Testis (tissue), 2 donors: ENCODE data around the gene GNL3.

ENCODE experiments used
- POLR2A ChIP-seq: fragments of 450-650 bp; IDR thresholded peaks from one replicate; pipeline ENCODE4 v1.6.1; 2017; ENCODE audit warnings: antibody characterized with exemption, mild to moderate bottlenecking, moderate library complexity
- TF ChIP-seq, protein P1 (sequence below), 3 experiments: fragments of 450-650 bp in 2 of 3; fragments of 200-600 bp in 1 of 3; sonication (generic) in 1 of 3; IDR thresholded peaks; one replicate each; pipeline ENCODE4 v1.5.1; 2016 to 2019; ENCODE audit warnings: antibody characterized with exemption in 3 of 3, mild to moderate bottlenecking in 2 of 3, moderate library complexity in 1 of 3

DNA sequence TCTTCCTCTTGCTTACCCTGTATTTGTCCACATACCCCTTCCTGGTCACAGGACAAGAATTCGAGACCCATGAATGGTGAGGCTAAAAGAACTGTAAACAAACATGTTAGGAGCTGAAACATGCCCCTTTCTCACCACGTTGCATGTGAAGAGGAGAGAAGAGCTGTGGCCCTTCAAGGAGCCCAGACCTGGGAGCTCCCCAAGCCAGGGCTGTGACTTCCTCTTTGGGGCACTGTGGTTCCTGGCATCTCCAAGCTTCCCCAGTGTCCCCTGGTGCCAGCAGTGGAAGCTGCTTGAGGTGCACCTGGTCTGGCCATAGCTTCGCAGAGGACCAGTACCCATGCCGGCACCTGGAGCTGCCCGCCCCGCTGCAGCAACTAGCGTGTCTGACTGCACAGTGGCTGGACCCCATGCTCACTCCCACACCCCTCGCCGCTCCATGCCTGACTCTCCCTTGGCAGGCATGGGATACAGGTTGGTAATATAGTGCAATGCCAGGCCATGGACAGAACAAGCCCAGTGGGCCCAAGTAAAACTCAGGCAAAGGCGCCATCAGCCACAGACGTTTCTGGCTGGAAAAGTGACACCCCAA lies 30.0 kb downstream of the GNL3 start:
- TF ChIP-seq, protein P1, sequence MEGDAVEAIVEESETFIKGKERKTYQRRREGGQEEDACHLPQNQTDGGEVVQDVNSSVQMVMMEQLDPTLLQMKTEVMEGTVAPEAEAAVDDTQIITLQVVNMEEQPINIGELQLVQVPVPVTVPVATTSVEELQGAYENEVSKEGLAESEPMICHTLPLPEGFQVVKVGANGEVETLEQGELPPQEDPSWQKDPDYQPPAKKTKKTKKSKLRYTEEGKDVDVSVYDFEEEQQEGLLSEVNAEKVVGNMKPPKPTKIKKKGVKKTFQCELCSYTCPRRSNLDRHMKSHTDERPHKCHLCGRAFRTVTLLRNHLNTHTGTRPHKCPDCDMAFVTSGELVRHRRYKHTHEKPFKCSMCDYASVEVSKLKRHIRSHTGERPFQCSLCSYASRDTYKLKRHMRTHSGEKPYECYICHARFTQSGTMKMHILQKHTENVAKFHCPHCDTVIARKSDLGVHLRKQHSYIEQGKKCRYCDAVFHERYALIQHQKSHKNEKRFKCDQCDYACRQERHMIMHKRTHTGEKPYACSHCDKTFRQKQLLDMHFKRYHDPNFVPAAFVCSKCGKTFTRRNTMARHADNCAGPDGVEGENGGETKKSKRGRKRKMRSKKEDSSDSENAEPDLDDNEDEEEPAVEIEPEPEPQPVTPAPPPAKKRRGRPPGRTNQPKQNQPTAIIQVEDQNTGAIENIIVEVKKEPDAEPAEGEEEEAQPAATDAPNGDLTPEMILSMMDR (IDR thresholded peaks at IDR 0.05), result no peak
- no peak for TF ChIP-seq POLR2A
